Peyer's patch (tissue), 4 donors: Measurements from ENCODE around the gene NCAPD3. TPM values are rescaled to one million over a fixed set of nuclear protein-coding genes. Genes with fewer than 3 reads are reported as not detected.

Experiments
- DNase-seq, 3 donors: peaks; one replicate each; pipeline ENCODE4 v3.0.0-alpha.2; 2017 to 2019
- H3K27ac ChIP-seq, 4 donors: fragments of 200-600 bp; sonication (generic); one replicate each; pipeline ENCODE4 v1.5.1; 2016 to 2019
- H3K27me3 ChIP-seq, 2 donors: fragments of 200-600 bp; sonication (generic); one replicate each; pipeline ENCODE4 v1.5.1; 2019
- H3K36me3 ChIP-seq, 3 donors: fragments of 200-600 bp; sonication (generic); one replicate each; pipeline ENCODE4 v1.5.1; 2016 to 2019
- H3K4me1 ChIP-seq, 4 donors: fragments of 200-600 bp; sonication (generic); one replicate each; pipeline ENCODE4 v1.5.1; 2016 to 2019
- H3K4me3 ChIP-seq, 4 donors: fragments of 200-600 bp; sonication (generic); 1 replicate in 3 of 4; 2 replicates in 1 of 4; pipeline ENCODE4 v1.5.1; 2016 to 2019; ENCODE audit warnings: mild to moderate bottlenecking in 1 of 4
- H3K9me3 ChIP-seq, 4 donors: fragments of 200-600 bp; sonication (generic); one replicate each; pipeline ENCODE4 v1.5.1; 2016 to 2019; ENCODE audit warnings: mild to moderate bottlenecking in 1 of 4
- CTCF ChIP-seq, 6 experiments: fragments of 450-650 bp in 4 of 6; fragments of 200-600 bp in 2 of 6; sonication (generic) in 1 of 6; IDR thresholded peaks; one replicate each; pipeline ENCODE4 v1.5.1; 2017 to 2019; ENCODE audit warnings: antibody characterized with exemption in 6 of 6, mild to moderate bottlenecking in 3 of 6, moderate library complexity in 1 of 6
- POLR2A ChIP-seq, 2 donors: fragments of 450-650 bp; IDR thresholded peaks; one replicate each; pipeline ENCODE4 v1.5.1; 2017; ENCODE audit warnings: antibody characterized with exemption in 2 of 2, mild to moderate bottlenecking in 2 of 2, moderate library complexity in 2 of 2
- total RNA-seq, 4 donors: library from RNA; depleted of rRNA; stranded (reverse); fragments of >200 nt; gene quantifications; one replicate each; pipeline ENCODE4 v1.1.0, GENCODE V29; 2016

Gene NCAPD3
- total RNA-seq, 4 donors from 2014 or later: 12.5 to 30.5 (median 13.9) TPM

GRCh38 chr11:134155456-134155855, 68.3 kb downstream of the NCAPD3 start:
- no peak for TF ChIP-seq CTCF (IDR thresholded peaks at IDR 0.05)
- TF ChIP-seq POLR2A (IDR thresholded peaks at IDR 0.05): no peak
- H3K27me3 ChIP-seq: no peaks in the 10 kb centered on the region
- H3K9me3 ChIP-seq: no peaks in the 10 kb centered on the region
- no peaks in the 10 kb centered on the region for H3K4me1 ChIP-seq
- no peak overlapping the region for H3K27ac ChIP-seq
- peaks cover 0 to 48% (median 0%) of the 10 kb centered on the region in 3 donors for H3K36me3 ChIP-seq
- no peak overlapping the region for H3K4me3 ChIP-seq
- DNase-seq: no peak

- DNase-seq: no peak
- Histone ChIP-seq H3K27me3 (no peaks in the 10 kb centered on the region), H3K36me3 (peaks cover 0 to 39% (median 0%) of the 10 kb centered on the region in 3 donors), H3K9me3 (no peaks in the 10 kb centered on the region), H3K4me3 (no peak overlapping the region), H3K27ac (no peak overlapping the region), H3K4me1 (no peaks in the 10 kb centered on the region)
- TF ChIP-seq CTCF (IDR thresholded peaks at IDR 0.05): no peak
- TF ChIP-seq POLR2A (IDR thresholded peaks at IDR 0.05): no peak
Observed at GRCh38 chr11:134154441-134154840, 69.3 kb downstream of the NCAPD3 start.

- Histone ChIP-seq H3K9me3 (no peaks in the 10 kb centered on the region), H3K27ac (no peak overlapping the region), H3K4me1 (no peaks in the 10 kb centered on the region), H3K4me3 (no peak overlapping the region), H3K36me3 (peaks cover 0 to 44% (median 0%) of the 10 kb centered on the region in 3 donors), H3K27me3 (no peaks in the 10 kb centered on the region)
- DNase-seq: no peak
- TF ChIP-seq POLR2A (IDR thresholded peaks at IDR 0.05): no peak
- no peak for TF ChIP-seq CTCF (IDR thresholded peaks at IDR 0.05)
Observed at GRCh38 chr11:134153147-134153905, 70.4 kb downstream of the NCAPD3 start.

- Histone ChIP-seq H3K27ac (peak overlapping the region in 1 of 4 donors; percentile 13), H3K4me3 (no peak overlapping the region), H3K4me1 (no peaks in the 10 kb centered on the region), H3K9me3 (no peaks in the 10 kb centered on the region), H3K36me3 (peaks cover 0 to 39% (median 0%) of the 10 kb centered on the region in 3 donors), H3K27me3 (no peaks in the 10 kb centered on the region)
- TF ChIP-seq CTCF (IDR thresholded peaks at IDR 0.05) (no peak), POLR2A (IDR thresholded peaks at IDR 0.05) (no peak)
- DNase-seq: no peak
Observed at GRCh38 chr11:134152696-134153095, 71.1 kb downstream of the NCAPD3 start.

- Histone ChIP-seq H3K4me1 (no peaks in the 10 kb centered on the region), H3K9me3 (no peaks in the 10 kb centered on the region), H3K36me3 (peaks cover 0 to 35% (median 0%) of the 10 kb centered on the region in 3 donors), H3K4me3 (no peak overlapping the region), H3K27ac (no peak overlapping the region), H3K27me3 (no peaks in the 10 kb centered on the region)
- TF ChIP-seq POLR2A (IDR thresholded peaks at IDR 0.05) (no peak), CTCF (IDR thresholded peaks at IDR 0.05) (no peak)
- DNase-seq: no peak
Observed at GRCh38 chr11:134151083-134151747, 72.6 kb downstream of the NCAPD3 start.
